Stimulated activated CD4-positive, alpha-beta T cell treated with anti-CD3 and anti-CD28 coated beads, Interleukin-12 subunit alpha, Interleukin-12 subunit beta, amount 100 ng/mL, for 4 hours (primary cell): ENCODE measurements around the gene NR5A1.

Source experiments
- DNase-seq: peaks from one replicate; pipeline ENCODE4 v3.0.0-alpha.2; 2020

NR5A1 gene

DNA sequence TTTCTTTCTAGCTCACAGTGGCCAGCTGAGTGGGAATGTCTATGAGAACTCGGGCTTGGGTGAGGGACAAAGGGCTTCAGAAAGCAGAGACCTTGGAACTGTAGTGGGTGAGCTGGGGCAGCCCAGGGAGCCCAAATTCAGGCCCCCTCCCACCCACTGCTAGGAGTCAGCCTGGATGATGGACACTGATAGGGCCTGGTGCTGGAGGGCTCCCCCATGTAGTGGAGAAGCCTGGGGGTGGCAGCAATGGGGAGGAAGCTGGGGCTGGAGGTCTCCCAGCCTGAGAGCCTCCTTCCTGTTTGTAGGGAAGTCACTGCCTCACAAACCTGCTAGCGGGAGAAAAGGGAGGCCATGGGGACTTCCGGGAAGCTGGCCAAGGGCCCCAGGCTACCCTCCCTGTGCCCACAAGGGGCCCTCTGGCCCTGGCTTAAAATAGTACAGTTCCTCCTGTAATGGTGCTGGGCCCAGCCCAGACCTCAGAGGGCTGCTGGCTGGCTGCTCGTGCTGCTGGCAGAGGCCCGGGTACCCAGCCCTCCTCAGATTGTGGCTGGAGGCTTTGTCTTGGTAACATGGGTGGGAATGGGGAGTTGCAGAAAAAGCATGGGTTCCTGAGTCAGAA lies 6.3 kb upstream of the NR5A1 start:
- DNase-seq, result no peak

DNA sequence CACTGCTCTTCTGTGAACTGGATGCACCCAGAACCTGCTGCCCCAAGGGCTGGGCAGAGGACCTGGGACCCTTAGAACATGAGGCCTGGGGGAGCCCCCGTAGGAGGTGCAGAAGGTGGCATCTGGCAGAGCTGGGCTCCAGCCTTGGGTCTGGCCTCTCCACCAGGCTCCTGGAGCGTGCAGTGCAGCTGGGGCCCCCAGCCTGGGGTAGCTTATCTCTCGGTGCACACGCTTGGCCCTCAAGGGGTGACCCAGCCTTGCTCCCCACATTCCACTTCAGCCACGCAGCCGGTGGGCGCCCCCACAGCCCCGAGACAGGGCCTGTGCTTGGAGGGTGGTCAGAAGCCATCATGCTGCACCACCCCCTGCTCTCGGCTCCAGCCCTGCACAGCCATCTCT lies 5.6 kb upstream of the NR5A1 start:
- DNase-seq, result no peak

DNA sequence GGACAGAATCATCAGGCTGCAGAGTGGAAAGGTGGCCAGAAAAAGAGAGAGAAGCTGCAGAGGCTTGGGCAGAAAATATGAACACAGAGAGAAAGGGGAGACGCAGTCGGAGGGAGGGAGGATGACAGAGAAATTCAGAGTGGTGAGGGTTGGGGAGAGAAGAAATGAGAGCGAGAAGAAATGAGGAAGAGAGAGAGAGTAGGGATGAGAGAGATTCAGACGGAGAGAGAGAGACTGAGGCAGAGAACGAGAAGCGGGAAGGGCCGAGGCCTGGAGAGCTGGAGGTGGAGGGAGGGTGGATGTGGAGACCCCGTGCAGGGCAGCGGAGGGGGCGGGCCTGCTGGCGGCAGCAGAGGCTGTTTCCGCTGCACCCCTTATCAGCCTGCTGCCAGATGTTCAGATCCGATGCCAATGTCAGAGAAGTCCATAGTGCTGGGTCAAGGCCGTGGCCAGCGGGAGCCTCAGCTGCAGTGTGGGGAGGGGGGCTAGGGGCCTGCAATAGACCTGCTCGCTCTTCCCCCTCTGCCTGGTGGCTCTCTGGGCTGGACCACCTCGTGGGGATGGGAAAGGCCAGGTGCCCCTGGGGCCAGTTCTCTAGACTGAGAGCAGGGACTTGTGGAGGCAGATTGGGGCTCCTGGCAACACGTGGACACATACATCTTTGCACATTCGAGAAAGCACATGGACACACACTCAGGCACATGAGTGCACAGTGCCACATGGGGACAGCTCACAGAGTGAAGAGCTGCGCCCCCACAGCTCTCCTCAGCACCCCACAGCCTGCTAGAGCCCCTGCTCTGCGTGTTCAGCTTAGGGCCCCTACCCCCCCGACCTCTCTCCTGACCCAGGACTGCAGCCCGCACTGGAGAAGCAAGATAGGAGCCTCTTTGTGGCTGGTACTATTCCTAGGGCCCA lies 4.9 kb upstream of the NR5A1 start:
- DNase-seq, result no peak

DNA sequence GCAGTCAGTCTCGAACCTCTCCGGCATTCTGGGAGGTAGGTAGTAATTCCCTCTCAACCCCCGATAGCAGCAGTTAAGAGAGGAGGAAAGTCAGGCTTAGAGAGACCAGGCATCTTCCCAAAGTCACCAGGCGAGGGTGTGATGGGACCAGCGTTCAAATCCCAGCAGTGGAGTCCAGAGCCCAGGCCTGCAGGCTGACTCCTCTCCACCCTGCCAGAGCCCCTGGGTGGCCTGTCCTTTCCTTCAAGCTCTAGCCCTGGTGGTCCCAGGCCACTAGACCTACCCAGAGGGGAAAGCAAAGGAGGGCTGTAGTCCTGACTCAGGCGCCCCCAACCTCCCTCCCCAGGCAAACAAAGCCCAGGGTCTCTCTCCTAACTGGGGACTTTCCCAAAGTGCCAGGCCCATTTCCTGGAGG lies 4.2 kb upstream of the NR5A1 start:
- DNase-seq, result no peak

DNA sequence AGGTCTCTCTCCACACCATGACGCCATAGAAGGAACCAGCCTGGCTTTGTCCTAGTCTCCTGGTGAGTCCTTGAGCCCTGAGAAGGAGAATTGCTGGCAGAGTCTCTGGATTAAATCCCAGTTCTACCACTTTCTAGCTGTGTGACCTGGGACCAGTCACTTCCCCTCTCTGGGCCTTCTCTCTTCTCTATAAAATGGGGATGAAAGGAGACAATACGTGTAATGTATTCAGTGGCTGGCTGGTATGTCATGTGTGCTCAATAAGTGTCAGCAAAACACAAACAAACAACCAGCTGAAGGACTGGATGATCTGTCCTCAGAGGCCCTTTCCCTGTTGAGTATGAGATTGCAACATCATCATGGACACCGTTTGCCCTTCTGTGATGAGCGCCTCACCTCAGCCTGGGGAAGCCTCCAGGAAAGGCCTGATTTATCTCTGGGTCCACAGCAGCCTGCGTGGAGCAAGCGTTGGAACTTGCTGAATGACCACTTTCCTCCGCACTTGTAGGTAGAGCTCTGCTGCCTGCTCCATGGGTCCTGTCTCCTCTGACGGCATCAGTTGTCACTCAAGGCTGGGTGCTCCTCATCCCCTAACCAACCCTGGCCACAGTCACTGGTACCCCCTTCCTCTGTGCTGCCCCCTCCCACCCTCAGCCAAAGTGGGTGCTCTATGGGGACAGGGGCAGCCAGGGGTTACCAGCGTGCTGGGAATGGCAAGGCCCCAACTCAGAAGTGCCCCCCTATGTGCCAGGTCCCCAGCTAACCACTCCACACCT lies 3.6 kb upstream of the NR5A1 start:
- DNase-seq, result no peak

DNA sequence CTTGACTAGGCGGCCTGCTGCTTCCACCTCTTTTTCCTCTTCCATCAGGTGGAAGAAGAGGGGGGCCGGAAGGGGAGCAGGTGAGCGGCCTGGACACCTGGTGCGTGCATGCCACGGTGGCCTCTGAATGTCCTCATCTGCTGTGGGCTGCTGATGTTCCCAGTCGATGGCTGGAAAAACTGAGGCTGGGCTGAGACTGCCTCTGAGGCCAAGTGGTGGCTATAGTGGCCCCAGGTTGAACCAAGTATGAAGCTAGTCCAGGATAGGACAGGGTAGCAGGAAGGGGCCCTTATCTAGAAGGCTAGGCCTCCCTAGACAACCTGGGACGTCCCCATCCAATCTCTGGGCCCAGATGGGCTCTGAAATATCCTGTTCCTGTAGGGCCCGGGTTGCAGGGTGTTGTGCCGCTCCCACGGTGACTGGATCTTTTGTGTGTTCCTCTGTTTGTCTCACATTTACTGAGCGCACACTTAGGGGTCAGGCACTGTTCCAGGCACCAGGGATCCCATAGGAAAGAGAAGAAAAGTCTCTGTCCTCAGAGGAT lies 753 bp upstream of the NR5A1 start:
- DNase-seq, result no peak

DNA sequence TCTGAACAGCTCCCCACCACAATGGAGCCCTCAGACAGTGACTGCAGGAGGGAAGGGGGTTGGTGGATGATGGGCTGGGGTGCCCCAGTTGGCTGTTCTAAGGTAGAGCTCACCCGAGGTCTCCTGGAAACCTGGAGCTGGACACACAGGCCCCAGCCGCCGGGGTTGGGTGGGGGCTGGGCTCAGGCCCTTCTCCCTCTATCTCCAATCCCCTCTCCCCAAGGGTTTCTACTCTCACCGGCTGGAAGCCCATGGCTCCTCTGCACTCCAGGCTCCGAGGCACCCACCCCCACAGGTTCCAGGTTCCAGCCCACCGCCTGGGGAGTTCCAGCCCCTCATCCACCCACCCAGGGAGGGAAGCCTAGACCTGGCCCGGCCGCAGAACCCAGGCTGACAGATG lies 766 bp downstream of the NR5A1 start:
- DNase-seq, result no peak

DNA sequence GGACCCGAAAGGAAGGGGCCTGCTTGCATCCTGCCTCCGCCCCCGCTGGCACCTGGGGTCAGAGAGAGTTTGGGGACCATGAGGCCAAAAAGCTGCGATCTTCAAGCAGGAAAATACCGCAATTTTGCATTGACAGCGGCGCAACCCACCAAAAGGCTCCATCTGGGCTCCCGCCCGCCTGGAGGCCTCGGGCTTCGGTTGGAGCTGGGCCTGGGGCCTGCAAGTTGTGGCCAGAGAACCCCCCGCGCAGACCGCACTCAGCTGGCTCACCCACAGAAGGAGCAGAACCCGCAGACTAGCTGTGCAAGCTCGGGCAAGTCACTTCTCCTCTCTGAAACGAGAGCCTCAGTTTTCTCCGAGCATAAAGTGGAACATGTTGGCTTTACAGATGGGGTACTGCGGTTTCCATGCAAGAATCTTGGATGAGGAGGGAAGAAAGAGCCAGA lies 1.3 kb downstream of the NR5A1 start:
- no peak for DNase-seq

DNA sequence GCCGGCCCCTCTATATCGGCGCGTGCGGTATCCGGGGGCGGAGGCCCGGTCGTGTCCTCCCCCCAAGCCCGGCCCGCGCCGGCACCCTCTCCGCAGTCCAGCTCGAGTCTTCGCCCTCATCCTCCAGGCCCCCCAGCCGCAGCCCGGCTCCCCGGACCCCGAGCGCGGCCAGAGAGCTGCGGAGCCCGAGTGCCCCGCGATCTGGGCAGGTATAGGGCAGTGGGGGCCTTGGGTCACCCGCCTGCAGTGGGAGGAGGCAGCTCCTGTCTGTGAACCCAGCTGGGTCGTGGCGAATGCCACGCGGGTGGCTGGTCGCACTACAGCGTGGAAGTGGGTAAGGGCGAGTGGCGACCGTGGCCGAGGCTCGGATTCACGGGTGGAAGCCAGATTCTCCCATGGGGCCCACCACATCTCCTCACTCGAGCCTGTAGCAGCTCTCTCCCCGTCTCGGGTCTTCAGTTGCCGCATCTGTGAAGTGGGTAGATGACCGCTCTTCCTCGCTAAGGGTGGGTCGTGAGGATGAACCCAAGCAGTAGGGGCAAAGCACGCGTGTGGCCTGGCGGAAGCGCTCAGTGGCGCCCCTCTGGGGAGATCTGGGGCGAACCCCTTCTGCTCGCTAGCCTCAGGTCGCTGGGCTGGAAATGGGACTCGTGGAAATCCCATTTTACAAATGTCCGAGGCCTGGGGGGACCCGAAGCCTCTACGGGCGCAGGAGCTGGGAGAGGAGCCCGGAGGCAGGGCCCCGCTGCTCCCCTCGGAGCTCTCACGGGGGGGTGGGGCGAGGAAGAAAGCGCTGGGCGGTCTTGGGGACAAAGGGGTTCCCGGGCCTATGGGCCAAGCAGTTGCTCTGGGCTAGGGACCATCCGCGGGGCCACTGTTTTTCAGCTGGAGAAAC lies 1.9 kb downstream of the NR5A1 start:
- DNase-seq, result no peak

DNA sequence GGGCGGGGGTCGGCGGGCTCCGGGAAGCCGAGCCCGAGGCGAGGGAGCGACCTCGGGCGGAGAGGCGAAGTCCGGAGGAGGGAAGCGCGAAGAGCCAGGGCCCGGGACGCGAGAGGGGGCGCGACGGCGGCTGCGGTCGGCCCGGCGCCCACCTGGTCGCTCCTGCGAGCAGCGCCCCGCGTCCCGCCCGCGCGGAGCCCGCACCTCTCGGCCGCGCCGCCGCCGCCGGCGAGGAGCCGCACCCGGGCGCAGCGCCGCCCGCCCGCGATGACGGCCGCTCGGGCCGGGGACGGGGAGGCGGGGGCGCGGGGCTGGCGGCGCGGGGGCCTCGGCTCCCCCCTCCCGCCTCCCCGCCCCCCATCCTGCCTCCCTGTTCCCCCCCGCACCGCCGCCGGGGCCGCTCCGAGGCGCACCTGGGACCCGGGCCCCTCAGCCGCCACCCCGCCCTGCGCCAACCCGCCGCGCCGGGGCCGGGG lies 2.6 kb downstream of the NR5A1 start:
- DNase-seq, result no peak

DNA sequence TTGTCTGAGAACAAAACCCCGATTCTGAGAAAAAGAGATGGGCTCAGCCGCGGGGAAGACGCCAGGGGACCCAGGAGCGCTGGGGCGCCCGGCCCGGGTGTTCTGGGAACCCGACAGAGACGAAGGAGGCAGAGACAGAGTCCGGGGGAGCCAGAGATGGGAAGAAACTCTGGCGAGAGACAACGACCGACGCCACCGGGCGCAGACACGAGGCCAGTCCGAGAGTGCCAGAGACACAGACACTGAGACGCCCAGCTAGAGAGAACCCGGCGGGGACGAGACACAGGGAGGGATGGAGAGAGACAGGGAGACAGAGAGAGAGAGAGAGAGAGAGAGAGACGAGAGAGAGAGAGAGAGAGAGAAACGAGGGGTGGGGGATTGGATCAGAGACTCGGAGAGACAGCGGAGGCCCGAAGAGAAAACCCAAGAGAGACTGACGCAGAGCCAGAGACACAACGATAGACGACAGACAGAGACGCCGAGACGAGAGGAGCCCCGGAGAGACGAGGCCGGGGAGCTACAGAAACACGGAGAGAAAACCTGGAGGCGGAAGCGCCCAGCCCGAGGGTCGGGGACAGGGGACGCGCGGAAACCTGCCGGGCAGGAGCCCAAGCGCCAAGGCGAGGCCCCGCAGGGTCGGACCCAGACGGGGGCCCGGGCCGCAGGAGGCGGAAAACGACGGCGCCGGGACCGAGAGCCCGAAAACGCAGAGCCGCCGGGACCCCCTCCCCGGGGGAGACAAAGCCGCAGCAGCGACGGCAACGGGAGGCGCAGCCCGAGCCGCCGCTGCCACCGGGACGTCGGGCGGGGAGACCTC lies 3.3 kb downstream of the NR5A1 start:
- no peak for DNase-seq

DNA sequence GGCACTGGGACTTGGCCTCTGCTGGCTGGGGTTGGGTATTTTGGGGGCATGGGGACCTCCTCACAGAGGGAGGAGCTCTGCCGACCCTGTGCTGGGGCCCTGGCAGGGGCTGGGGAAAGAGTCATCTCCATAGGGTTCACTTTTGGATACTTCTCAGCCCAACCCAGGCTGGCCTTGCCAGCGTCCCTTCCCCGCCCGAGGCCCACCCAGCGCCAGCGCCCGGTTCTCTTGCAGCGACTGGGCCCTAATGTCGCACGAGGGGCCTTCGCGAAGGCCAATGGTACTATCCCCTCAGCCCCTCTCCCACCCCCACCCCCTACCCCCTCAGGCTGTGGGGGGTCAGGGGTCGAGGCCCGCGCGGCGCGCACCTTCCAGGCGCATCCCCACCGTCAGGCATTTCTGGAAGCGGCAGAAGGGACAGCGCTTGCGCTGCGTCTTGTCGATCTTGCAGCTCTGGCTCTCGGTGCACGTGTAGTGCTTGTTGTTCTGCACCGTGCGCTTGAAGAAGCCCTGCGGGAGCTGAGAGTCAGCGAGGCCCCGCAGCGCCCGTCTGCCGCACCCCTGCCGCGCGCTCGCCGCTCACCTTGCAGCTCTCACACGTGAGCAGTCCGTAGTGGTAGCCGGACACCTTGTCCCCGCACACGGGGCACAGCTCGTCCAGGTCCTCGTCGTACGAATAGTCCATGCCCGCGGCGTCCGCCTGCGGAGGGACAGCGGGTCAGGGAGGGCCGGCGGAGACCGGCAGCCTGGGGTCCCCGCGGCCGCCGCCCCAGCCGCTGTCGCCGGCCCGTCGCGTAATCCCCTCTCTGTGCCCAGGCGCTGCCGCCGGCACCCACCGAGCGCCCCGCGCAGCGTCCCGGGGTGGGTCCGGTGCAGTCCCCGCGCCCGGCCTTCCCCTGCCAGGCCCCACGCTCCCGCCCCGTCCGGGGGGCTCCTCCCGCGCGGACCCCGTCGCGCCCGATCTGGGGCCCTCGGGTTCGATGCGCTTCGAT lies 4.2 kb downstream of the NR5A1 start:
- DNase-seq, result no peak

DNA sequence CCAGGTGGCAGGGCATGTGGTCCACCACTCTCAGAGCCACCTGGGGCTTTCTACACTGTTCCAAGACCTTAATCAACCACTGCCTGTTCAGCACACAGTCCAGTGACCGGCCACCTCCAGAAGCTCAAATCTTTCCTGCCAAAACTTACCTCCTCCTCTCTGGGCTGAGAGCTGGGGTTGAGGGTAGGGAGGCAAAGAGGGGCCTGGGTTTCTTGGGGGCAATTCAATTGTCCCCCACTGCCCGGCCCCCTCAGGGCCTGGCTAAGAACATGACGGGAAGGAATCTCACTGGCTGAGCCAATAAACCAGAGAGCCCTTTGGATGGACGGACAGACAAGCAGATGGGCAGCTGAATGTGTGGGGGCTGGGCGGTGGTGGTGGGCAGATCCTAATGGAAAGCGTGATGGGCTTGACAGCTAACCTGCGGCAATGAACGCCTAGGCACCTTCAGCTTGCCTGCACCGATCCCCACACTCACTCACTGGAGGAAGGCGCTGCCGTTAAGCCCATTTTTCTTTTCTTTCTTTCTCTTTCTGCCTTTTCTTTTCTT lies 5.4 kb downstream of the NR5A1 start:
- no peak for DNase-seq

DNA sequence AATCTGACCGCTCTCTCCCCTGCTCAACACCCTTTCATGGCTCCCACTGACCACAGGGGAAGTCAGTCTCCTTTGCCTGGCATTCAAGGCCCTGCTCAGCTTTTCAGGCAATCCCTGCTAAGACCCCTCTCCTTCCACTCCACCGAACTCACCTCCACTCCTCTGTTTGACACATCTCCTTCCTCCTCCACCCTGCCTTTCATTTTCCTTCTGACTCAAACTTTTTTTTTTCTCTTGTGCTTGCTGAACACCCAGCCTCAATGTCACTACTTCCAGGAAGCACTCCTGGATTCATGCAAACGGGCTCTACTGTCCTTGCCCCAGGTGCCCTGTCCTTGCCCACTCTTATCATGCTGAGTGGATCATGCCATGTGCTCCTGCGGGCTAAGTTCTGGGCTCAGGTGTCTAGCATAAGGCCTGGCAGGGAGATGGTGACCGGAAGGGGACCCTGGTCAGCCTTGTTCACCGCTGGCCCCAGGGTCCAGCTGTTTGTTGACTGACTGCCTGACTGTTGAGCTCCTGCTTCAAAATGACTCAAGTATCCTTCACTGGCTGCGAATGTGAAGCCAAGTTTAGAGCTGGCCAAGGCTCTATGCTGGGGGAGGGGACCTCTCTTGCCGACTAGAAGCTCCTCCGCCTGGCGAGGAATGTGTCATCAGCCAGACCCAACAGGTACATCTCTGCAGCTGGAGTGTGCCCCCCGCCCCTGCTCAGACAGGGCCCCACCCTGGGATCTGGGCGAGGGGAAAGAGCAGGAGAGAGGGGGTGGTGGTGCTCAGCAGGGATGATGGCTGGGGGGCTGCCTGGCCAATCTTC lies 6.2 kb downstream of the NR5A1 start:
- no peak for DNase-seq

DNA sequence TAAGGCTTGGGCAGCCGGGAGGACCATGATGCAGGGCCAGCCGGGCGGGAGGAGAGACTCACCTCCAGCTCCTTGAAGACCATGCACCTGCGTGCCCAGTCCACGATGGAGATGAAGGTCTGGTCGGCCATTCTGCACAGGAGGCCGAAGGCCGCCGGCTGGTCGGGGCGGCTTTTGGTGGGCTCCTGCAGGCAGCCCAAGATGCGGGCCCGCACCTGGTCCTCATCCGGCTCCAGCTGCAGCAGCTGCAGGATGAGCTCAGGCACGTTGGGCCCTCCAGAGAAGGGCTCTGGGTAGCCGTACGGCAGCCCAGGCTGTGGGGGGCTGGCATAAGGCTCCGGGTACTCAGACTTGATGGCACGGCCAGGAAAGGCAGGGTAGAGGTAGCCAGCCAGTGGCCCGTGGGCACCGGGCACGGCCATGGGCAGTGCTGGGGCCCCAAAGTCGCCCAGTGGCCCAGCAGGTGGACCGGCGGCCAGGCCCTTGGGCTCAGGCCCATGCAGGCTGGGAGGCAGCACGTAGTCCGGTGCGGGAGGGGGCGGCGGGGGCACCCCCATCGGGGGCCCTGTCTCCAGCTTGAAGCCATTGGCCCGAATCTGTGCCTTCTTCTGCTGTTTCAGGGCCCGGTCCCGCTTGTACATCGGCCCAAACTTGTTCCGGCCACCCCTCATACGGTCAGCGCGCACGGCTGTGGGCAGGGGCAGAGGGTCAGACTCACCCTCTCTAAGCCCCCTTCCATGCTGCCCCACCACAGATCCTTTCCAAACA lies 7.0 kb downstream of the NR5A1 start:
- DNase-seq, result no peak

DNA sequence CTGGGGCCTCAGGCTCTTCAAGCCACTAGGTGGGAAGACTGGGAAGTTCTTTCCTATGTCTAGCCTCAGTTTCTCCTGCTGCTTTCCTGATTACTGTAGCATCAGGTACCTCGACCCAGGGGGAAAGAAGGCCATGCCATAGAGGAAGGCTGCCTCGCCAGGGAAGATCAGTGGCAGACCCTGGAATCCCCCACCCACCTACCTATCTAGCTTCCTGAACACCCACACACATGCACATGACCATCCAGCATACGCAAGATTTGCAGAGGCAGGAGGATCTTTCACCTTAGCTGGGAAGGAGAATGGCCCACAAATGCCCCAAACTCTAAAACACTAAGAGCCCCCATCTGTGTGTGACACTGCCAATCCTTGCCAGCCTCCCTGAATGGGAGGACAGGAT lies 8.0 kb downstream of the NR5A1 start:
- no peak for DNase-seq

DNA sequence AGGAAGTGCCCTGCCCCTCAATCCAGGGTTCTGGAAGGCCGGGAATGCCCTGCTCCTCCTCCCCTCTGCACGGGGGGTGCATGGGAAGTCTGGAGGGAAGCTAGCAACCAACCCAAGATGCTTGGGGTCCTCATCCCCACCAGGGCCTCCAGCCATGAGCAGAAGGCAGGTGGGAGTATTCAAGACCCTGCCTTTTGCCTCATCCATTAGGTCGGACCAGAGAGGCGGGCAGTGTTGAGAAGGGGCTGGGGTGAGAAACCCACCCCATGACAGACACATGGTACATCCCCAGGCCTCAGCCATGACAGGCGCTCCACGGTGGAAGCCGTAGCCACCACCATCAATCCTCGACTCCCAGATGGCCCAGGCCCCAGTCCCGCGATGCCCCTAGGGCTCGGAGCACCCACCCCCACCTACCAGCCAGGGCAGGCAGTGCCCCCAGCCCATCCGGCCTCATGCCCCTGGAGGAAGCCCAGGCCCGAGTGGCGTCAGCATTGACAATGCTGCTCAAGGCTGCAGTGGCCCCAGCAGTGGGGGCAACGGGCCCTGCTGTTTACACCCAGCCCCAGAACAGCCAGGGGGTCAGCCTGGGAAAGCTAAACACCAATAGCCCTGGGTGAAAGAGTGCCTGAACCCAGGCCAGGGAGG lies 8.6 kb downstream of the NR5A1 start:
- DNase-seq, result no peak
